EH (cell line): ENCODE measurements around the gene RELCH.

Experiments used
- DNase-seq: peaks from one replicate; pipeline ENCODE4 v3.0.0-alpha.2; 2015; ENCODE audit warnings: low read depth

Gene RELCH

GRCh38 chr18:62338446-62339105 lies 151.5 kb downstream of the RELCH start:
- no peak for DNase-seq

DNA sequence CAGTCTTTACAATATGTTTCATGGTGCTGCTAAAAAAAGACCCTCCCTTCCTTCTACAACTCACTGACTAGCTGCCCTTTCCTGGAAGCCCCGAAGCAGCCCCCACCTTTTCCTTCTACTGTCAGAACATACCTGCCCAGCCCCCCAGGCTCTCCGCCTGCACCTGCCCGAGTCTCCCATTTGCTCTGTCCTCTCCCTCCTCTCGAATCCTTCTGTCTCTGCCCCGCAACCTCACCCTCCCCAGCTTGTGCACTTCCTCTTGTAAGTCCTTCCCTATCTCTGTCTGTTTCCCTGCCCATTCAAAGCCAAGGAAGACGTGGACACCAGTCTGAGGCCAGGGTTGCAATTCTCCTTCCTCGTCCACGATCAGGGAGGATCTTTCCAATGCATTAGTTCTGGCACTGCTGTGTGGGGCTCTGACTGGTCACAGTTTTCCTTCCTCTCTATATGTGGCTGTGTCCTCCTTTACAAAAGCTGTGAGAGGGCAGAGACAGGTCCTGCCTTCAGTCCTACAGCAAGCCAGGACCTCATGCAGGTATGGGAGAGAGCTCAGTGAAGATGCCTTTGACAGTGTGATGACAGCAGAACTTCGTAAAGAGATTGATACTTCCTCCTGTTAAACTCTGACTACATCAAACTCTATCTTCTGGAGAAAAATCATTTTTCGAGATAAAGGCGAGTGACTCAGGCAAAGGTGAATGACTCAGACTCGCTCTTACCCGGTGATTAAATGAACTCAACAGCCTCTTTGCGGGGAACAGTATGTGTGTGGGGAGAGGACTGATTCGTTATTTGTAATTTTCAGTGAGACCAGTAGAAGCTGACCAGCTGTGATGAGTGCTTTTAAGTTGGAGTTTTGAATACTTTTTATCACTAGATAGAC lies 152.3 kb downstream of the RELCH start:
- DNase-seq, result peak; percentile 44

DNA sequence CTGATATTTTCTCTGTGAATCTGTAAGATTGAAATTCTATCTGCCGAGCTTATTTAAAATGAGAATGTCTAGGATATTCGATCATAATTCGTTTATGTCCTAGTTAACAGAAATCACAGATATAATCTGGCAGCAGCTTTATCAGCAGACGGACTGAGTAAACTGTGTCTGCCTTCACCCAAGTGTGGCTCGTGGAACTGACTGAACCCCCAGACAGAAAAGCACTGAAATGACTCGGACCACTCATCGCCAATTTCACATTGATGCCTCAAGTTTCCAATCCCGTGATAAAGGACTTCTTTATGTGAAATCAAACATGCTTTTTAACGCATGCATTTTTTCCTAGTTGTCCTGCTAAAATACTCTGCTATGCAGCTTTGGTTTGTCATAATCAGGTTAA lies 153.9 kb downstream of the RELCH start:
- DNase-seq, result no peak

GRCh38 chr18:62341473-62341872 lies 154.4 kb downstream of the RELCH start:
- no peak for DNase-seq

- no peak for DNase-seq
Observed at GRCh38 chr18:62342884-62343283, 155.8 kb downstream of the RELCH start.

GRCh38 chr18:62343316-62343715 lies 156.3 kb downstream of the RELCH start:
- DNase-seq, result no peak

GRCh38 chr18:62345909-62346308 lies 158.9 kb downstream of the RELCH start:
- no peak for DNase-seq

DNA sequence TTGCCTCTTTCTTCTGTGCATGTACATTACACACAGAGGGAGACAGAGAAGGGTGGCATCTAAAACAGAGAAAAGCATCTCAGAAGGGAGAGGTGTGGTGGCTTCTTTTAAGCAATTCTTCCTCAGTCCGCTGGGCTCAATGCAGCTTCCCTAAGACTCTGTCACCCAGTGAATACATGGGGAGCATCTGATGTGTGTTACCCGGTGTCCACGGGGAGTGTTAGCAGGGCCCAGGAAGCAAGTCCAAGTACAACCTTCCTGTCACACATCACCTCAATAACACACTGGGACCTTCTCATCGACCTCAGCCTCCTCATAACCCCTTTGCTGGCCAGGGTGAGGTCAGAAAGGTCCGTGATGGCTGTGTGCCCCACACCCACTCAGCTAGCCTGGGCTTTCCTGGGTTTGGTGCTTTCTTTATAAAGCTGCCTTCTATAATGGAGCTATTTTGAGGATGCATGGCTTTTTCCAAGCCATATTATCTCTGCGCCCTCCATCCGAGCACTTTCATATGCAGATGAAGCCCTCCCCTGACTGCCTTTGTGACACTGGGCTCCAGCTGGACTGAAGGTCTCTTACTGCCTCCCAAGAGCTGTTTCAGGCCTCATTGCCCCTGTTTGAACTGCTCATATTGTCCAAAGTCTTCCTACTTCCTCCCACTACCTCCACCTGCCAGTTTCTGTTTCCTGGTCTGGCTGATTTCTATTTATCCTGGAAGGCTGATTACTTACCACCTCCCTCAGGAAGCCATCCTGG lies 159.5 kb downstream of the RELCH start:
- no peak for DNase-seq

DNA sequence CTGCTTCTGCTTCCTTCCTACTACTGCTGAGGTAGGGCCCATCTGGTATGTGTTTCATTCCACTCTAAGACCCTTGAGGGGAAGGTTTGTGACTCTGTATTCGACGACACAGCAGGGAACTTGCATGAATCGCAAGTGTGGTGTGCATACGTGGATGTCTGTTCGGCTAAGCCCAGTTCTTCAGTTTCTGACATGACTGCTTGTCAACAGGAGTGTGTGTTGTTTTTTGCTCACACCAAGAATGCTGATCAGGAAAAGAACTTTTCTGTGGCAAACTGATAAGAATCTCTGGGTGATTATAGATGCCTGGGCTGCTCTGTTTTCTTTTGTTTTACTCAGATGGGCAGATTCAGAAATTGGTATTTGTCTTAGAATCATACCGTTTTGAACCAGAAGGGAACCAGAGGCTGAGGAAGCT lies 160.0 kb downstream of the RELCH start:
- DNase-seq, result no peak

- no peak for DNase-seq
Observed at GRCh38 chr18:62348474-62348873, 161.4 kb downstream of the RELCH start.

- DNase-seq, result no peak
Observed at GRCh38 chr18:62353170-62353569, 166.1 kb downstream of the RELCH start.

DNA sequence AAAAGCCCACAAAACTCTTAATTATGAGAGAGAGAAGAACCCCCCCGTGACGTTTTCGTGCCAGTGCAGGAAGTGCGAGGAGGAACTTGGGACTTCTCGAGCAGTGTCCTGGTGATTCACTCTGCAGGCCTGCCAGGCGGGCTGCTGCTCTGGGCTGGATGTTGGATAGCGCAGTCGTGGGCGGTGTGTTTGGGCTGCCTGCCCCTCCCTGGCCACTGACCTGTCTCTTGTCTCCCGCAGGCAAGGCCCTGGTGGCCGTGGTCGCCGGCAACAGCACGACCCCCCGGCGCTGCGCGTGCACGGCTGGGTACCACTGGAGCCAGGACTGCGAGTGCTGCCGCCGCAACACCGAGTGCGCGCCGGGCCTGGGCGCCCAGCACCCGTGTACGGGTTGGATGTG lies 167.1 kb downstream of the RELCH start:
- DNase-seq, result no peak

GRCh38 chr18:62357079-62357719 lies 170.1 kb downstream of the RELCH start:
- no peak for DNase-seq
